HCT116 (cell line): ENCODE data around the gene ENTREP1. TPM values are rescaled to one million over a fixed set of nuclear protein-coding genes. Genes with fewer than 3 reads are reported as not detected.

Experiments
- ATAC-seq: fragments of 200-7000 bp; cut with Tn5 transposase; 2 replicates; pipeline ENCODE4 v1.9.1; 2020; ENCODE audit warnings: mild to moderate bottlenecking, moderate library complexity
- BruUV-seq: library from RNA; stranded (reverse); fragments of 400-500 nt; replicated peaks from 2 replicates; lab custom pipeline; 2021; lab: Mats Ljungman, UMichigan
- CTCF ChIA-PET: fragments of 300-600 bp; sonication (Branson Sonifier 250); formaldehyde crosslinking; loops from one replicate; lab custom pipeline; 2021; ENCODE audit warnings: antibody characterized with exemption; lab: Charles Lee
- POLR2A ChIA-PET: fragments of 300-600, 350-600 bp; sonication (Branson Sonifier 250); formaldehyde crosslinking; loops from one replicate; lab custom pipeline; 2021; ENCODE audit warnings: antibody characterized with exemption; lab: Charles Lee
- RAD21 ChIA-PET, 2 experiments: fragments of 300-600 bp; sonication (Branson Sonifier 250); formaldehyde crosslinking; loops; one replicate each; lab custom pipeline; 2023; ENCODE audit warnings: low total read pairs in 2 of 2; ENCODE audit not compliant: uncharacterized antibody in 2 of 2, unreplicated experiment in 2 of 2, low non-redundant PET in 1 of 2; lab: Charles Lee
- DNase-seq: peaks from one replicate; pipeline ENCODE4 v3.0.0-alpha.2; 2010; ENCODE audit warnings: low read depth, low spot score
- H2AFZ ChIP-seq: fragments of 200-600 bp; shearing (Covaris generic), sonication (generic); 2 replicates; pipeline ENCODE4 v1.6.1; 2017; ENCODE audit warnings: low read depth, mixed run types, mixed read lengths, antibody characterized with exemption, low read length; ENCODE audit not compliant: poor library complexity, severe bottlenecking
- H3K27ac ChIP-seq: 2 replicates; pipeline ENCODE4 v1.5.1; 2012; ENCODE audit warnings: low read depth, low read length
- H3K27me3 ChIP-seq: fragments of 200-600 bp; sonication (generic); 2 replicates; pipeline ENCODE4 v1.6.1; 2016; ENCODE audit warnings: mixed run types, low read length, mixed read lengths; ENCODE audit not compliant: insufficient read depth
- H3K36me3 ChIP-seq, 2 experiments: fragments of 200-500 bp in 1 of 2; fragments of 200-600 bp in 1 of 2; sonication (Bioruptor generic) in 1 of 2; sonication (generic) in 1 of 2; 2 replicates each; pipeline versions ENCODE4 v1.5.1 to v1.6.1; 2014 to 2016; ENCODE audit warnings: low read length in 2 of 2, inconsistent platforms in 1 of 2, mixed read lengths in 1 of 2, mixed run types in 1 of 2; ENCODE audit not compliant: insufficient read depth in 2 of 2, control insufficient read depth in 1 of 2
- H3K4me1 ChIP-seq, 2 experiments: fragments of 200-600 bp in 1 of 2; sonication (generic) in 1 of 2; 2 replicates each; pipeline versions ENCODE4 v1.5.1 to v1.6.1; 2012 to 2017; ENCODE audit warnings: low read length in 2 of 2, inconsistent platforms in 1 of 2, mild to moderate bottlenecking in 1 of 2, mixed read lengths in 1 of 2, mixed run types in 1 of 2, moderate library complexity in 1 of 2; ENCODE audit not compliant: insufficient read depth in 2 of 2, control insufficient read depth in 1 of 2
- H3K4me2 ChIP-seq: fragments of 200-600 bp; sonication (generic); 2 replicates; pipeline ENCODE4 v1.6.1; 2017; ENCODE audit warnings: mixed run types, low read length, mixed read lengths
- H3K4me3 ChIP-seq, 2 experiments: fragments of 200-600 bp in 1 of 2; sonication (generic) in 1 of 2; replicated peaks in 1 of 2; 2 replicates each; pipeline ENCODE4 v1.5.1; 2011 to 2016; ENCODE audit warnings: low read length in 2 of 2, control low read depth in 1 of 2, low read depth in 1 of 2, mild to moderate bottlenecking in 1 of 2, mixed read lengths in 1 of 2, mixed run types in 1 of 2
- H3K79me2 ChIP-seq: fragments of 200-600 bp; sonication (generic); 2 replicates; pipeline ENCODE4 v1.6.1; 2017; ENCODE audit warnings: mild to moderate bottlenecking, mixed run types, low read length, moderate library complexity, mixed read lengths; ENCODE audit not compliant: insufficient read depth
- H3K9ac ChIP-seq: fragments of 200-600 bp; sonication (generic); 2 replicates; pipeline ENCODE4 v1.6.1; 2016; ENCODE audit warnings: low read length, mixed read lengths
- H3K9me2 ChIP-seq: fragments of 200-600 bp; sonication (generic), shearing (Covaris generic); 2 replicates; pipeline ENCODE4 v1.6.1; 2017; ENCODE audit warnings: mixed run types, mild to moderate bottlenecking, moderate library complexity; ENCODE audit not compliant: insufficient read depth
- H3K9me3 ChIP-seq, 2 experiments: fragments of 200-500 bp in 1 of 2; fragments of 200-600 bp in 1 of 2; sonication (Bioruptor generic) in 1 of 2; sonication (generic) in 1 of 2; 2 replicates each; pipeline ENCODE4 v1.6.1; 2014 to 2017; ENCODE audit warnings: low read length in 2 of 2, mixed read lengths in 2 of 2, inconsistent platforms in 1 of 2, low read depth in 1 of 2, mild to moderate bottlenecking in 1 of 2, mixed run types in 1 of 2, moderate library complexity in 1 of 2; ENCODE audit not compliant: control insufficient read depth in 1 of 2, insufficient read depth in 1 of 2
- H4K20me1 ChIP-seq: fragments of 200-600 bp; sonication (generic), shearing (Covaris generic); 2 replicates; pipeline ENCODE4 v1.6.1; 2017; ENCODE audit warnings: mixed run types, mild to moderate bottlenecking, moderate library complexity; ENCODE audit not compliant: insufficient read depth
- CBX3 ChIP-seq: IDR thresholded peaks from 2 replicates; pipeline ENCODE4 v1.6.1; 2012; ENCODE audit warnings: low read depth
- CEBPB ChIP-seq: IDR thresholded peaks from 2 replicates; pipeline ENCODE4 v1.6.1; 2012; ENCODE audit warnings: low read depth
- EGR1 ChIP-seq: IDR thresholded peaks from 2 replicates; pipeline ENCODE4 v1.6.1; 2012; ENCODE audit warnings: low read depth
- EZH2 ChIP-seq: fragments of 200-600 bp; sonication (generic); IDR thresholded peaks from 2 replicates; pipeline ENCODE4 v1.6.1; 2017; ENCODE audit warnings: antibody characterized with exemption, mixed run types
- EZH2phosphoT487 ChIP-seq: fragments of 200-600 bp; IDR thresholded peaks from 2 replicates; pipeline ENCODE4 v1.6.1; 2018; ENCODE audit warnings: antibody characterized with exemption, borderline replicate concordance
- FOSL1 ChIP-seq: IDR thresholded peaks from 2 replicates; pipeline ENCODE4 v1.6.1; 2012; ENCODE audit warnings: low read depth
- JUND ChIP-seq: IDR thresholded peaks from 2 replicates; pipeline ENCODE4 v1.6.1; 2012
- POLR2A ChIP-seq: IDR thresholded peaks from 2 replicates; pipeline ENCODE4 v1.7.0; 2011; ENCODE audit warnings: borderline replicate concordance; ENCODE audit not compliant: insufficient read depth, insufficient read length; ENCODE audit errors: extremely low read depth
- POLR2AphosphoS5 ChIP-seq: IDR thresholded peaks from 2 replicates; pipeline ENCODE4 v1.6.1; 2011; ENCODE audit warnings: mild to moderate bottlenecking, low read depth, low read length, moderate library complexity
- RAD21 ChIP-seq: IDR thresholded peaks from 2 replicates; pipeline ENCODE4 v1.6.1; 2012; ENCODE audit warnings: low read depth, mild to moderate bottlenecking
- SP1 ChIP-seq: IDR thresholded peaks from 2 replicates; pipeline ENCODE4 v1.6.1; 2012; ENCODE audit warnings: low read depth
- SRF ChIP-seq: IDR thresholded peaks from 2 replicates; pipeline ENCODE4 v1.6.1; 2012; ENCODE audit warnings: low read depth
- YY1 ChIP-seq: IDR thresholded peaks from 2 replicates; pipeline ENCODE4 v1.6.1; 2011; ENCODE audit warnings: low read length, low read depth, moderate library complexity, mild to moderate bottlenecking; ENCODE audit not compliant: insufficient replicate concordance; ENCODE audit errors: extremely low read depth
- ZFX ChIP-seq: fragments of 450-650 bp; IDR thresholded peaks from 2 replicates; pipeline ENCODE4 v1.6.1; 2017
- ZNF274 ChIP-seq: fragments of 200-500 bp; sonication (Bioruptor generic); IDR thresholded peaks from 2 replicates; pipeline ENCODE4 v1.6.1; 2014; ENCODE audit warnings: mild to moderate bottlenecking, low read depth, low read length, inconsistent platforms
- intact Hi-C: fragments of 100-400 bp; cut with micrococcal nuclease; formaldehyde crosslinking; loops from 2 replicates; pipeline ENCODE4 v1.10.0; 2022
- total RNA-seq: library from RNA; stranded (reverse); gene quantifications from one replicate; pipeline ENCODE4 v1.2.1, GENCODE V29; 2021; ENCODE audit not compliant: unreplicated experiment
- TF ChIP-seq, protein P1 (sequence below): IDR thresholded peaks from 2 replicates; pipeline ENCODE4 v1.6.1; 2011; ENCODE audit warnings: mild to moderate bottlenecking, low read length, moderate library complexity; ENCODE audit not compliant: insufficient replicate concordance; ENCODE audit errors: extremely low read depth
- TF ChIP-seq, protein P2 (sequence below): IDR thresholded peaks from 2 replicates; pipeline ENCODE4 v1.6.1; 2012
- TF ChIP-seq, protein P3 (sequence below), 3 experiments: fragments of 200-600 bp in 1 of 3; sonication (generic) in 1 of 3; IDR thresholded peaks in 2 of 3; conservative IDR thresholded peaks in 1 of 3; 2 replicates each; pipeline ENCODE4 v1.5.1; 2012 to 2017; ENCODE audit warnings: low read depth in 2 of 3, low read length in 2 of 3, antibody characterized with exemption in 1 of 3, borderline replicate concordance in 1 of 3, control low read depth in 1 of 3, mild to moderate bottlenecking in 1 of 3, mixed read lengths in 1 of 3, mixed run types in 1 of 3, moderate library complexity in 1 of 3; ENCODE audit not compliant: insufficient read depth in 1 of 3
- TF ChIP-seq, protein P4 (sequence below): IDR thresholded peaks from 2 replicates; pipeline ENCODE4 v1.6.1; 2012; ENCODE audit warnings: low read depth

Gene ENTREP1
- total RNA-seq, 1 experiment from 2014 or later, result 1.1 TPM

DNA sequence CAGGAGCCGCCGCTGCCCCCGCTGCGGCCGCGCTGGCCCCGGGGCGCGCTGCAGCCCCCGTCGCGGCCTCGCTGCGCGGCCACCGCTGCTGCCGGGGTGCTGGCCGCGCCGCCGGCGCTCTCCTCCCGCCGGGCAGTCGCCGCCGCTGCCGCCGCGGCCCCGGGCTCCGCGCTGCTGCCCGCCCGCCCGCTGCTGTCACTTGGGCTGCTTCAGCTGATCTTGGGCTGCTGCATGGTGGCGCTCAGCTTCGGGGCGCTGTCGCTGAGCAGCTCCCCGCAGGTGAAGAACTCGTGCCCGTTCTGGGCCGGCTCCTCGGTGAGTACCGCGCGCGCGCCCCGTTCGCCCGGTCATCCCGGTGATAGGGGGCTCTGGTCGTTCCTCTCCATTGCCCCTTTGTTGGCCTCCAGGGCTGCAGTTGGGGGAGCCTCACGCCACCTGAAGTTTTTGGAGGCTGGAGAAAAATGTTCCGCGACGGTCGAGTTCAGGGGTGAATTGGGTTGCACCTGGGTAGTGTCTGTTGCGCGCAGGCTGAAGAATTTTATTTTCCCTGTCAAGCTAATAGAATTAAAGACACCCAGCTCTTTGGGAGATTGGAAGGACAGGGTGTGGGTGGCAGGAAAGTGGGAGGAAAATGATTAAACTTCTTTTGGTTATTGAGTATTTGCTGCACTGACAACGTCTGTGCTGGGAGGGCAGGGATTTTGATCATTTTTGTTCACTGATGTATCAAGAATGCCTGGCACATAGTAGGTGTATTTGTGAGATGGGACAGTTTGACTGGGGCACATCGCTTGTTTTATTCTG lies 596 bp downstream of the ENTREP1 start:
- peaks cover 4 to 7% of the 10 kb centered on the region in 2 experiments; a peak in 3 of 4 replicates for H3K4me1 ChIP-seq
- peak overlapping the region; percentile 95 for H3K4me2 ChIP-seq
- POLR2A ChIA-PET, result no interaction called here
- no peaks in the 10 kb centered on the region for H4K20me1 ChIP-seq
- intact Hi-C loops, result loop anchor here (10.0 kb wide), 1 partner anchor 291 kb away; the partner anchor contains the start of gene FXN
- H3K27ac ChIP-seq, result no peak overlapping the region
- DNase-seq (no peak), ATAC-seq (peak; percentile 30)
- no peaks in the 10 kb centered on the region for H3K36me3 ChIP-seq
- no peak overlapping the region for H3K9ac ChIP-seq
- TF ChIP-seq, protein P1, sequence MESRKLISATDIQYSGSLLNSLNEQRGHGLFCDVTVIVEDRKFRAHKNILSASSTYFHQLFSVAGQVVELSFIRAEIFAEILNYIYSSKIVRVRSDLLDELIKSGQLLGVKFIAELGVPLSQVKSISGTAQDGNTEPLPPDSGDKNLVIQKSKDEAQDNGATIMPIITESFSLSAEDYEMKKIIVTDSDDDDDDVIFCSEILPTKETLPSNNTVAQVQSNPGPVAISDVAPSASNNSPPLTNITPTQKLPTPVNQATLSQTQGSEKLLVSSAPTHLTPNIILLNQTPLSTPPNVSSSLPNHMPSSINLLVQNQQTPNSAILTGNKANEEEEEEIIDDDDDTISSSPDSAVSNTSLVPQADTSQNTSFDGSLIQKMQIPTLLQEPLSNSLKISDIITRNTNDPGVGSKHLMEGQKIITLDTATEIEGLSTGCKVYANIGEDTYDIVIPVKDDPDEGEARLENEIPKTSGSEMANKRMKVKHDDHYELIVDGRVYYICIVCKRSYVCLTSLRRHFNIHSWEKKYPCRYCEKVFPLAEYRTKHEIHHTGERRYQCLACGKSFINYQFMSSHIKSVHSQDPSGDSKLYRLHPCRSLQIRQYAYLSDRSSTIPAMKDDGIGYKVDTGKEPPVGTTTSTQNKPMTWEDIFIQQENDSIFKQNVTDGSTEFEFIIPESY, result no peak
- TF ChIP-seq, protein P2, sequence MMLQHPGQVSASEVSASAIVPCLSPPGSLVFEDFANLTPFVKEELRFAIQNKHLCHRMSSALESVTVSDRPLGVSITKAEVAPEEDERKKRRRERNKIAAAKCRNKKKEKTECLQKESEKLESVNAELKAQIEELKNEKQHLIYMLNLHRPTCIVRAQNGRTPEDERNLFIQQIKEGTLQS, result no peak
- TF ChIP-seq, protein P3, sequence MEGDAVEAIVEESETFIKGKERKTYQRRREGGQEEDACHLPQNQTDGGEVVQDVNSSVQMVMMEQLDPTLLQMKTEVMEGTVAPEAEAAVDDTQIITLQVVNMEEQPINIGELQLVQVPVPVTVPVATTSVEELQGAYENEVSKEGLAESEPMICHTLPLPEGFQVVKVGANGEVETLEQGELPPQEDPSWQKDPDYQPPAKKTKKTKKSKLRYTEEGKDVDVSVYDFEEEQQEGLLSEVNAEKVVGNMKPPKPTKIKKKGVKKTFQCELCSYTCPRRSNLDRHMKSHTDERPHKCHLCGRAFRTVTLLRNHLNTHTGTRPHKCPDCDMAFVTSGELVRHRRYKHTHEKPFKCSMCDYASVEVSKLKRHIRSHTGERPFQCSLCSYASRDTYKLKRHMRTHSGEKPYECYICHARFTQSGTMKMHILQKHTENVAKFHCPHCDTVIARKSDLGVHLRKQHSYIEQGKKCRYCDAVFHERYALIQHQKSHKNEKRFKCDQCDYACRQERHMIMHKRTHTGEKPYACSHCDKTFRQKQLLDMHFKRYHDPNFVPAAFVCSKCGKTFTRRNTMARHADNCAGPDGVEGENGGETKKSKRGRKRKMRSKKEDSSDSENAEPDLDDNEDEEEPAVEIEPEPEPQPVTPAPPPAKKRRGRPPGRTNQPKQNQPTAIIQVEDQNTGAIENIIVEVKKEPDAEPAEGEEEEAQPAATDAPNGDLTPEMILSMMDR (IDR thresholded peaks at IDR 0.05 in 2 of 3, conservative IDR thresholded peaks at IDR 0.05 in 1 of 3; ENCODE audit: borderline replicate concordance in 1 of 3, insufficient read depth in 1 of 3, low read depth in 2 of 3, low read length in 2 of 3), result no peak
- TF ChIP-seq POLR2A, result no peak
- no peak for TF ChIP-seq SP1
- TF ChIP-seq YY1, result no peak
- TF ChIP-seq, protein P4, sequence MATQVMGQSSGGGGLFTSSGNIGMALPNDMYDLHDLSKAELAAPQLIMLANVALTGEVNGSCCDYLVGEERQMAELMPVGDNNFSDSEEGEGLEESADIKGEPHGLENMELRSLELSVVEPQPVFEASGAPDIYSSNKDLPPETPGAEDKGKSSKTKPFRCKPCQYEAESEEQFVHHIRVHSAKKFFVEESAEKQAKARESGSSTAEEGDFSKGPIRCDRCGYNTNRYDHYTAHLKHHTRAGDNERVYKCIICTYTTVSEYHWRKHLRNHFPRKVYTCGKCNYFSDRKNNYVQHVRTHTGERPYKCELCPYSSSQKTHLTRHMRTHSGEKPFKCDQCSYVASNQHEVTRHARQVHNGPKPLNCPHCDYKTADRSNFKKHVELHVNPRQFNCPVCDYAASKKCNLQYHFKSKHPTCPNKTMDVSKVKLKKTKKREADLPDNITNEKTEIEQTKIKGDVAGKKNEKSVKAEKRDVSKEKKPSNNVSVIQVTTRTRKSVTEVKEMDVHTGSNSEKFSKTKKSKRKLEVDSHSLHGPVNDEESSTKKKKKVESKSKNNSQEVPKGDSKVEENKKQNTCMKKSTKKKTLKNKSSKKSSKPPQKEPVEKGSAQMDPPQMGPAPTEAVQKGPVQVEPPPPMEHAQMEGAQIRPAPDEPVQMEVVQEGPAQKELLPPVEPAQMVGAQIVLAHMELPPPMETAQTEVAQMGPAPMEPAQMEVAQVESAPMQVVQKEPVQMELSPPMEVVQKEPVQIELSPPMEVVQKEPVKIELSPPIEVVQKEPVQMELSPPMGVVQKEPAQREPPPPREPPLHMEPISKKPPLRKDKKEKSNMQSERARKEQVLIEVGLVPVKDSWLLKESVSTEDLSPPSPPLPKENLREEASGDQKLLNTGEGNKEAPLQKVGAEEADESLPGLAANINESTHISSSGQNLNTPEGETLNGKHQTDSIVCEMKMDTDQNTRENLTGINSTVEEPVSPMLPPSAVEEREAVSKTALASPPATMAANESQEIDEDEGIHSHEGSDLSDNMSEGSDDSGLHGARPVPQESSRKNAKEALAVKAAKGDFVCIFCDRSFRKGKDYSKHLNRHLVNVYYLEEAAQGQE, result no peak
- TF ChIP-seq CBX3, result no peak
- no peak for TF ChIP-seq CEBPB
- no peak for TF ChIP-seq FOSL1
- TF ChIP-seq EGR1, result no peak
- TF ChIP-seq RAD21, result no peak
- no peak for TF ChIP-seq EZH2phosphoT487
- no peak for TF ChIP-seq POLR2AphosphoS5
- no peak for TF ChIP-seq ZNF274
- TF ChIP-seq EZH2, result no peak
- TF ChIP-seq ZFX, result no peak
- no peak for TF ChIP-seq JUND
- no peak for TF ChIP-seq SRF
- no peaks in the 10 kb centered on the region for H3K79me2 ChIP-seq
- H3K9me3 ChIP-seq, result no peaks in the 10 kb centered on the region
- peaks cover 26% of the 10 kb centered on the region for H3K27me3 ChIP-seq
- H3K4me3 ChIP-seq, result peak overlapping the region; percentile 40 to 43
- no peaks in the 10 kb centered on the region for H3K9me2 ChIP-seq
- RAD21 ChIA-PET, result no interaction called here
- no TSS peak for BruUV-seq
- H2AFZ ChIP-seq, result no peak overlapping the region
- CTCF ChIA-PET, result no interaction called here
